Hepatic stellate cell (primary cell): ENCODE results near the gene CCNL2.
"Not testable (repeated sequence)": the region's sequence is repeated elsewhere in the genome, so short reads cannot be mapped to it uniquely, and the experiment has no call there.

Source experiments
- DNase-seq: peaks from one replicate; pipeline ENCODE4 v3.0.0; 2011; ENCODE audit warnings: low spot score

The CCNL2 gene

DNA sequence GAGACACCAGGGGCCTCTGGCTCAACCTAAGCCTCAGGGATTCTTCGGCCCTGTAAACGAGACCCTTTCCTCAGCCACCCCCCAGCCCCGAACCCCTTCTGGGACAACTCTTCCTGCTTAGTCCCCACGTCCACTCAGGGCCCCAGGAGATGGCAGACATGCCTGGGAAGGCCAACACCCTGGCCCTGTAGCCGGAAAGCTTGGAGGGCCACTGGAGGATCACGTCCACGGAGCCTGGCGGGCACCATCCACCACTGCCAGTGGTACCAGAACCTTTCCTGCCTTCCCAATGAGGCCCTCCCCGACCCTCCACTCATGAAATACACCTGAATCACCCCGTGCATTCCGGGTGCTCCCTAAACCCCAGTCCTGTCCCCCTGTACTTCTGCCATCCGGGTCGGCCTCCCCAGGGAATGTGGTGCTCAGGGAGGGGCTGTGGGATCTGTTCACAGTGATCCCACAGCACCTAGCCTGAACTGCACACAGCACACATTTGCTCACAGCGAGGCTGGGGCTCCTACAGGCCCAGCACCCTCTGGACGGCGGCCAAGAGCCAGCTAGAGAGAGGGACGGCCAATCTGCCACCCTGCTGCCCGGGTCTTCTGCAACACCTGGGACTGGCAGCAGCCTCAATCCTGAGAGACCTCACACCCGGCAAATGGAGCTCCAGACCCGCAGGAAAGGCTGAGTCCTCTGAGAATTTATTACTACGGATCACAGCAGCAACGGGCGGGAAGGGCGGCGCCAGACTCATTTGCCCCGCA is 25.9 kb downstream of the CCNL2 start:
- DNase-seq: no peak

GRCh38 chr1:1371746-1372711 is 27.1 kb downstream of the CCNL2 start:
- DNase-seq: peak; percentile 87

DNA sequence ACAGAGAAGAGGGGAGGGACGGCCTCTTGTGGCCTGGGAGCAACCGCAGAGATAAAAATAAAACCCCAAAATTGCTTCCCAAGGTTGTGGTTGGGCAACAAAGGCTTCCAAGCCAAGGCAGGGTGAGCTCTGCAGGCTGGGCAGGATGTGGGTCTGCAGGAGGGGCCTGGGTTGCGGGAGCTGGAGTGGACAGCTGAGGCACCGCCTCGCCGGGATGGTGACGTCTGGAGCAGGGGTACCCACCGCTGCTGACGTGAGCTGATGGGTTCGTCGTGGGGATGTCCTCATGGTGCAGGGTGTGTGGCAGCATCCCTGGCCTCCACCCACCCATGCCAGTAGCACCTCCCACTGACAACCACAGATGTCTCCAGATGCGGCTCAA is 27.8 kb downstream of the CCNL2 start:
- DNase-seq: no peak

- no peak for DNase-seq
Observed at GRCh38 chr1:1370771-1371300, 28.3 kb downstream of the CCNL2 start.

- not testable (repeated sequence) for DNase-seq
Observed at GRCh38 chr1:1370094-1370493, 29.0 kb downstream of the CCNL2 start.

DNA sequence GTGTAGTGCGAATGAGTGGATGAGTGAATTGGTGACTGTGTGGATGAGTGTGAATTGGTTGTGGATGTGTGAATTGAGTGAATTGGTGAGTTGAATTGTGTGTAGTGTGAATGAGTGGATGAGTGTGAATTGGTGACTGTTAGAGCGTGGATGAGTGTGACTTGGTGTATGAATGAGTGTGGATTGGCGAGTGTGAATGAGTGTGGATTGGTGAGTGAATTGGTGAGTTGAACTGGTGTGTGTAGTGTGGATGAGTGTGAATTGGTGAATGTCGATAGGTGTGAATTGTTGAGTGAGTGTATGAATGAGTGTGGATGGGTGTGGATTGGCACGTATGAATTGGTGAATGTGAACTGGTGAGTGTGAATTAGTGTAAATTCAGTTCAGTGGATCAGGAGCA is 31.8 kb downstream of the CCNL2 start:
- no peak for DNase-seq

- no peak for DNase-seq
Observed at GRCh38 chr1:1366699-1367066, 32.5 kb downstream of the CCNL2 start.

- DNase-seq: no peak
Observed at GRCh38 chr1:1365875-1366698, 33.0 kb downstream of the CCNL2 start.

DNA sequence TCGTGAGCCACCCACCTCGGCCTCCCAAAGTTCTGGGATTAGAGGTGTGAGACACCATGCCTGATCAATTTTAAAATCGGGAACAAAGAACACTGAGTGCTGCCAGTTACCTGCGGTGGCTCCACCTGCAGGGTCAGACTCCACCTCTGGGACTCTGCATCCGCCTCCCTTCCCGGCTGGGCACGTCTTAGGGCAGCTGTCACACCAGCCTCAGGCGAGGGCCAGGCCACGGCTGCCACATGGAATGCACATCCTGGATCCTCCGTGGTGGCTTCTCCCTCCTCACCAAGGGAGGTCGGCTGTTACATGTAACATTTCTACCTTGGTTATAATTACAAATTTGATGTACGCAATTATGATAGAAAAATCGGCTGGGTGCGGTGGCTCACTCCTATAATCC is 34.9 kb downstream of the CCNL2 start:
- DNase-seq: no peak

DNA sequence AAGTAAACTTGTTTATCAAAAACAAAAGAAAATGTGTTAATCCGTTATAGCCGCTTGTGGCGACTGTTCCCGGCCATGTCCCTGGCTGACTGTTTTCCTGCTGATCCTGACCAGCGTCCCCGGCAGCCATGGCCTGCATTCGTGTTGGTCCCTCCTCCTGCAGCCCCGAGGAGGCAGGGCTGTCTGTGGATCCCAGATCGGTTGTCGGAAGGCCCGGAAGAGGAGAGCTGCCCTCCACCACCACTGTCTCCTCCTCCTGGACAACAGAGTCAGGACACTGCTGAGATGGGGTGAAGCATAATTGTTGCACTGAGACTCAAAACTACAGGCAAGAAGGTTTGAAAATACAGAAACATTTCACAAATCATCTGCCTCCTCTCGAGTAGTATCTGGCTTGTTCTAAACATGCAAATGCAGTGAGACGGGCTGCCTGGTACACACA is 37.1 kb downstream of the CCNL2 start:
- DNase-seq: peak; percentile 86

- no peak for DNase-seq
Observed at GRCh38 chr1:1361233-1361981, 37.7 kb downstream of the CCNL2 start.

- peak; percentile 97 for DNase-seq
Observed at GRCh38 chr1:1360506-1361169, 38.5 kb downstream of the CCNL2 start.

- DNase-seq: peak; percentile 66
Observed at GRCh38 chr1:1359664-1360468, 39.3 kb downstream of the CCNL2 start.

- DNase-seq: peak; percentile 85
Observed at GRCh38 chr1:1359308-1359663, 39.8 kb downstream of the CCNL2 start.

DNA sequence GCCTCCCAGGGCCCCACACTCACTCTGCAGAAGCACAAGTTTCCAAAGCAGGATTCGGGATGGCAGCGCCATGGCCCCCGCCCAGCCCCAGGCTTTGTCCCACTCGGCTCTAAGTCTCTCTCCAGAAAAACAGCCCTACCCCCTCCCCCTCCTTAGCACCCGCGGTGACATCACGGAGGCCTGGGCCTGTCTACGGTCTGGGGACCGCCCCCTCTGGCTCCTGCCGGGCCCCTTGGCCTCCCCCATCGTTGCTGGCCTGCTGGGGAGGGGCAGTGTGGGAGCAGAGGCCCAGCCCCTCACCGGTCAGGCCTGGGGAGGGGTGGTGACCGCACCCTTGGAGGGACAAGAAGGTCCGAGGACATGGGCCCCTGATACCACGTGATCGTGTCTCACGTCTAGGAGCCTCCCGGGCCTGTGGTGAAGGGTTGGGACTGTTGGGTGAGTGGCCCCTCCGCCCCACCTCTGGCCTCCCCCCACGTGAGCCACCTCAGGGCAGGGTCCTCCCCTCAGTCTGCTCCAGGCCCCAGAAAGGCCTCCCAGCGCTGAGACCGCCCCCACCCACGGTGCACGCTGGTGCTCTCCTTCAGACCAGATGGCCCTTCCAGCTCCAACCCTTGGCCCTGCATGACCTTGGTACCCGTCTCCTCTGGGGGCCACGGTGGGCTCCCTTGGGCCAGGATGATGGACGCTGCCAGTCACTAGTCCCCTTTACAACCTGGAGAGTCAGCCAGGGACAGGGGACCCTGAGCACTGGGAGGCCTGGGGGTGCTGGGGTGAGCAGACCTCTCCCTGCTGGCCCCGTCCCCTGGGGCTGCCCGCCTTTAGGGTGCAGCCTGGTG is 40.5 kb downstream of the CCNL2 start, which contains the start of gene MXRA8:
TSS of gene MXRA8 (minus strand) at position 123 of the 839 bp plus-strand sequence. CDS start at position 72, 51 bp downstream.
- DNase-seq: peak; percentile 92

DNA sequence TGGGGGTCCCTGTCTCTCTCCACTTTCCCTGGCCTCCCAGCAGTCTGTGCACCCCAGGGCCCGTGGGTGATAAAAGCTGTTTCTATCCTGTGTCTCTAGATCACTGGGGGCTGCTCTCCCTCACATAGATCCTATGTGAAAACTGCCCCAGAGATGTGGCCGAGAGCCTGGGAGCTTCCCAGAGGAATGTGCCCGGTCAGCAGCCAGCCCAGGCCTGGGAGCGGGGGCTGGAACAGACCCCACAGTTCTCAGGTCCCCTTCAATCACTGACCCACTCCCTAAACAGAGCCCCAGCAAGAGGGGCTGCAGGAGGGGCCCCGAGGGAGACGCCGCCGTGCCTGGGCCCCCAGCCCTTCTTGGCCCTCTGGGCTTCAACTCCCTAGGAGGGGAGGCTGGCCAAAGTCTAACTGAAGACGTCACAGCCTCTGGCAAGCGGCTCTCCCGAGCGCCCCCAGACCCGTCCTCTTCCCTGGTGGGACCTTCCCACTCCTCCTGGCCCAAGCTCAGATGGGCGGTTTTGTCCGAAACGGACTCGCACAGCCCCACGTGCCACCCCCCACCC is 41.2 kb downstream of the CCNL2 start:
- peak; percentile 73 for DNase-seq

DNA sequence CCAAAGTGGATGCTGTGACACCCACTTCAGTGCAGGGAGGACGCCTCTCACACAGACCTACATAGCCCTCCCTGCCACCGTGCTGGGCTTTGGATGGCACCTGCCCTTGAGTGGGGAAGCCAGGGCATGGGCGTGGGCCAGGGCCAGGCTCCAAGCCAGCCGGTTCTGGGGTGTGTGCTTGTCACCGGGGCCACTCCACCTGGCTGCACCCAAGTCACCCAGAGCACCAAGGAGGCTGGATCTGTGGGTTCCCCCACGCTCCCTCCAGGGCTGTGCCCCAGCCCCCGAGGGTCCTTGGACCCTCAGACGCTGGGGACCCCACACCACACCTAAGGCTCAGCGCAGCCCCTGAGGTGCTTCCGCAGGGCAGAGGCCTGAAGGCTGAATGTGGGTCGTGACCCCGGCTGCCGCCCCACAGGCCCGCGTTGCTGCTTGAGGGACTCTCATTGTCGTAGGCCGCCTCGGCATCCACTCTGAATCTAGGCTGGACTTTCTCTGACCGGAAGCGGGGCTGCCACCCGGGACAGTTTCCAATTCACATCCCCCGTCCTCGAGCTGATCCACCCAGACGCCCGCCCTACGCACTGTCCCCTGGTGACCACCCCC is 42.2 kb downstream of the CCNL2 start:
- DNase-seq: no peak
